GM13977 (cell line): Measurements from ENCODE around the gene ZEB2.

Source experiments
- DNase-seq: peaks from one replicate; pipeline ENCODE4 v3.0.0; 2012; ENCODE audit warnings: low spot score
- CTCF ChIP-seq: IDR thresholded peaks from 2 replicates; pipeline ENCODE4 v1.5.1; 2012; ENCODE audit warnings: mild to moderate bottlenecking, control low read depth; ENCODE audit not compliant: insufficient read depth; ENCODE audit errors: extremely low read depth, missing control alignments
- in situ Hi-C: fragments of 300-500 bp; cut with MboI; formaldehyde crosslinking; loops from one replicate; pipeline ENCODE4 v1.12.0; 2022; ENCODE audit warnings: low sequenced_read_pairs, low pct_unique_long_range_greater_than_20kb, mixed read lengths, inconsistent platforms; ENCODE audit not compliant: unreplicated experiment

ZEB2 gene

GRCh38 chr2:144548088-144548487 is 28.2 kb upstream of the ZEB2 start:
- DNase-seq: no peak
- TF ChIP-seq CTCF: no peak
- in situ Hi-C loops: no loop called here

DNA sequence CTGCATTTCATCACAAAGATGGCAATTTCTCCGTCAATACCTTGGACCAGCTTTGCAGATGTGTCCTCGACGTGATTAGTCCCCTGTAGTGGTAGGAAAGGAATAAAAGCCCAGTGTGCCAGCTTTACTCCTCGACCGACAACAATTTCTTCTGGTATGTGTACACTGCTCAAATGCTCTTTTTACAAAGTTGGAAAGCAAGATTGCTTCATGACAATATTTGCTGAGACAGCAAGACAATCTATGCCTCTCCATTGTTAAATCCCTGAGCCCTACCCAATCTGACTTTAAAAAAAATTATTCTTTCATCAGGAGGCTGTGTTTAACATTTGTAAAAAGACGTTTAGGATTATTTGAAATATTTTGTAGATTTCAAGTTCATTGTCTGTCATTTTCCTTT is 27.6 kb upstream of the ZEB2 start:
- in situ Hi-C loops: no loop called here
- DNase-seq: no peak

GRCh38 chr2:144546933-144547332 is 27.0 kb upstream of the ZEB2 start:
- no peak for TF ChIP-seq CTCF
- in situ Hi-C loops: no loop called here
- no peak for DNase-seq

More for the DNA sequence above, 27.6 kb upstream of the ZEB2 start:
- TF ChIP-seq CTCF: no peak

- in situ Hi-C loops: no loop called here
- DNase-seq: no peak
- TF ChIP-seq CTCF: no peak
Measured at GRCh38 chr2:144545787-144546186, 25.9 kb upstream of the ZEB2 start.

GRCh38 chr2:144544053-144544452 is 24.1 kb upstream of the ZEB2 start:
- in situ Hi-C loops: no loop called here
- TF ChIP-seq CTCF: no peak
- DNase-seq: no peak

DNA sequence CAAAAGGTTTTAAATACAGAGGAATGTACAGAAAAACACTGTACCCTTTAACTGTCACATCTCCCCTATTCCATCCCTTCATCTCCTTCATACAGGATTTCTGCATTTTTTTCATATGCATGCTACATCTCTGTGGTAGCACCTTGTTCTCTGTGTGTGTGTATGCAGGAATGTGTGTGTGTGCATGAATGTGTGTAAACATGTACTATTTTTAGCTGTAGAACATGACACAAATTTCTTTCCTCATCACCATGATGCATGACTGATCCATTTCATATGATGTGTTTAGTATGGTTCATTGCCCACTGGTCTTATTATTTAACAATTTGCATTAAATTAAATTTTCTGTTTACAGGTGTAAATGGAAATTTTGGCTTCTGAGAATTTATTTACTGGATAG is 21.5 kb upstream of the ZEB2 start:
- in situ Hi-C loops: no loop called here
- no peak for DNase-seq
- no peak for TF ChIP-seq CTCF

DNA sequence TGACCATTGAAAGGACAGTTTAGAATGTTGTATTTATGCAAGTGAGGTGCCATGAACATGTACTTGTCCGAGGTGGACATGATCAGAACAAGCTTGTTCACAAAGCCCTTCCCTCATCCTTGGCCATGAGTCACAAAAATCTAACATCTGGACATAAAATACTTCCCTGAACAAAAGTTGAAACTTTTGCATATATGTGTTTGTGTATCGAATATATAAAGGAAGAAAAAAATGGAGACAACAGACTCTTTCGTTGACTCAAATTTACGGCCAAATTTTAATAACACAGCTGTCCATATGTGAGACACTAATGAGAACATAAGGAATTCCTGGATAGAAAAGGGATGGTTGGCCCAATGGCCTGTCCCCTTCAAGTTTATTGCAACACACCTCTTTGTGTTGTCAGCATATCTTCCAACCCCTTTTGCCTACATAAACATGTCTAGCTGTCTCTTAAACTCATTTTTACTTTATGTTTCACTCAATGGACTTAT is 19.4 kb upstream of the ZEB2 start:
- no peak for DNase-seq
- TF ChIP-seq CTCF: no peak
- in situ Hi-C loops: no loop called here
